ENCODE data around the gene TAMM41.

- TF ChIP-seq EZH2 (IDR thresholded peaks at IDR 0.05; ENCODE audit: insufficient read depth, poor library complexity, severe bottlenecking) (no peak), EZH2phosphoT487 (IDR thresholded peaks at IDR 0.05; ENCODE audit: insufficient read depth, low read depth) (no peak)
Measured at GRCh38 chr3:11803977-11804892, 42.5 kb downstream of the TAMM41 start.
